ENCODE results near the gene SIRT2.
A peak's percentile ranks its signal among the peaks of the same experiment; 100 is the strongest.

Gene SIRT2

DNA sequence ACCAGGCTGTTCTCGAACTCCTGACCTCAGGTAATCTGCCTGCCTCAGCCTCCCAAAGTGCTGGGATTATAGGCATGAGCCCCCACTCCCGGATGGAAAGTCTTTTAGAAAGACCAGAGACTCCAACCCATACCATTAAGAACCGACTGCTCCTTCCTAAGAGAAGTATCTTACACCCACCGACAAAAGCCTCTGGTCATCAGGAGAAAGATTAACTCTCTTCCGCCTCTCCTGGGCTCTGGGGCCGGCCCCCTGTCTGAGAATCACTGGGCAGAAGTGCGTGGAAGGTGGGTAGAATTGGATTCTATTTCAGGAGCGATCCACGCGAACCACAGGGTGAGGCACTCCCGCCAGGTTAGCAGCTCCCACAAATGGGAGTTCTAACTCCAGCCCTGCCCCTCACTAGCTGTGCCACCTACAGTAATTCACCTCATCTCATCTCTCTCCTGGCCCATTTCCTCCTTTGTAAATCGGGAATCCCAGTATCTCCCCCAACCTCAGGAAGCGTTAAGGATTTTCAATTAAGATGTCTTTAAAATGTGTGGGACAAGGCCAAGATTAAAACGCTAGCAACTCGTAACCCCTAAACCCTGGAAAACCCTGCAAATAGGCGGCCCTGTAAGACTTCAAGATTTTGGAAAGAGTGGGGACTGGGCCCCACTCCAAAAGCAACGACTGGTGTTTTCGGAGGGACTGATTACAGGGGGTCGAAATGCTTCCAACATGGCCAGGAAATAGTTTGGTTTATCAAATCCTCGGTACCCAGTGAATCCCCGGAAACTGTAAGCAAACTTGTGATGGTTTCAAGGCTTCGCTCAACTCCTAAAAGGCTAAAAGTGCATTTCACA is 50.9 kb downstream of the SIRT2 start:
- intact Hi-C loops (cut with DNase I; ENCODE audit: low total_unique reads): loop anchor here (2.0 kb wide), 1 partner anchor 52 kb away; no protein-coding TSS in a partner anchor
- TF ChIP-seq, protein P1, sequence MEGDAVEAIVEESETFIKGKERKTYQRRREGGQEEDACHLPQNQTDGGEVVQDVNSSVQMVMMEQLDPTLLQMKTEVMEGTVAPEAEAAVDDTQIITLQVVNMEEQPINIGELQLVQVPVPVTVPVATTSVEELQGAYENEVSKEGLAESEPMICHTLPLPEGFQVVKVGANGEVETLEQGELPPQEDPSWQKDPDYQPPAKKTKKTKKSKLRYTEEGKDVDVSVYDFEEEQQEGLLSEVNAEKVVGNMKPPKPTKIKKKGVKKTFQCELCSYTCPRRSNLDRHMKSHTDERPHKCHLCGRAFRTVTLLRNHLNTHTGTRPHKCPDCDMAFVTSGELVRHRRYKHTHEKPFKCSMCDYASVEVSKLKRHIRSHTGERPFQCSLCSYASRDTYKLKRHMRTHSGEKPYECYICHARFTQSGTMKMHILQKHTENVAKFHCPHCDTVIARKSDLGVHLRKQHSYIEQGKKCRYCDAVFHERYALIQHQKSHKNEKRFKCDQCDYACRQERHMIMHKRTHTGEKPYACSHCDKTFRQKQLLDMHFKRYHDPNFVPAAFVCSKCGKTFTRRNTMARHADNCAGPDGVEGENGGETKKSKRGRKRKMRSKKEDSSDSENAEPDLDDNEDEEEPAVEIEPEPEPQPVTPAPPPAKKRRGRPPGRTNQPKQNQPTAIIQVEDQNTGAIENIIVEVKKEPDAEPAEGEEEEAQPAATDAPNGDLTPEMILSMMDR (IDR thresholded peaks at IDR 0.05): no peak
- no peak for DNase-seq
- Histone ChIP-seq H3K9me3 (no peaks in the 10 kb centered on the region), H3K4me1 (peaks cover 0 to 60% (median 39%) of the 10 kb centered on the region in 4 donors), H3K4me3 (peak overlapping the region; percentile 92 to 95), H3K36me3 (peaks cover 41 to 45% (median 41%) of the 10 kb centered on the region in 3 donors), H3K27ac (peak overlapping the region; percentile 98 to 100), H3K27me3 (no peaks in the 10 kb centered on the region)

DNA sequence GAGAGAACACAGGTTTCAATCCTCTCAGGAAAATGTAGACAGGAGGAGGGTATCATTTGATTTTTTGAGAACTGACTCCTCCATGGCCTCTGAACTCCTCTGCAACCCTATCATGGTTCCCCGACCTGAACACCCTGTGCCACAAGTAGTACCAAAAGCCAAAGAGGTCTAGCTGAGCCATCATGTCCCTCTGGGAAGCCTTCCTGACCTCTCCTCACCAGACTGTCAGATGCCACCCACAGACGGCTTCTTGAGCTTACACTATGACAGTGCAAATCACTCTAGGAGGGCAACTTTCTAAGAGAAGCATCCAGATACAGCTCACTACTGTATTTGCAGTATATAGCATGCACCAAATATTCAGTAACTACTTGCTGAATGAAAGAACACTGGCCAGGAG is 53.3 kb downstream of the SIRT2 start:
- TF ChIP-seq, protein P1 (IDR thresholded peaks at IDR 0.05): no peak
- Histone ChIP-seq H3K4me1 (peaks cover 0 to 50% (median 29%) of the 10 kb centered on the region in 4 donors), H3K4me3 (no peak overlapping the region), H3K27ac (no peak overlapping the region), H3K36me3 (peaks cover 65 to 70% (median 65%) of the 10 kb centered on the region in 3 donors), H3K27me3 (no peaks in the 10 kb centered on the region), H3K9me3 (no peaks in the 10 kb centered on the region)
- no peak for DNase-seq
- intact Hi-C loops (cut with DNase I; ENCODE audit: low total_unique reads): no loop called here

DNA sequence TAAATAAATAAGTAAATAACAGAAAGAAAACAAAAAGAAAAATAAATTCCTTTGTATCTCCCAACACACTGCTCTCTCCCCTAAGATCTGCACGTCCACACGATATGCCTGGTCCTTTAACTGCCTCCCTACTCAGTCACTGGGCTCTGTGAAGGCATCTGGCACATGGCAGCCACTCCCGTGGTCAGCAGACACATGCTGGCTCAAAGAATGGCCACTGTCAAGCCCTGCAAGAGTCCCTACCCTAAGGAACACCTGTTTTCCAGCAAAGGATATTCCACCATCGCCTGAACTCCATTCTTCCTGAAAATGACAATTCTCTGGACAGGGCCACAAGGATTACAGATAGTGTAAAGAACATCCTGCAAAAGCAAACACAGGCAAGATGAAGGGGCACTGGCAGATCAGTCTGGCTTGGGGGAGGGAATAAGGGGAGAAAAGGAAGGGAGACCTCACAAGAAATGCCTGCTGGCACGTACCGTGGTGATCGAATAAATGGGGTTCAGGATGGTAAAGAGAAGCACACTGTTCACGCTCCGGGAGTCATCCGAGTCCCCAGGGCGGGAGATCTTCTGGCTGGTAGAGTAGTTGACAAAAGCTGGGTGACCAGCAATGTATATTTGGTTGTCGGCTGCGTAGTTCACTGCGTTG is 53.9 kb downstream of the SIRT2 start:
- peaks cover 0 to 46% (median 27%) of the 10 kb centered on the region in 4 donors for H3K4me1 ChIP-seq
- no peak overlapping the region for H3K27ac ChIP-seq
- no peak overlapping the region for H3K4me3 ChIP-seq
- no peaks in the 10 kb centered on the region for H3K9me3 ChIP-seq
- TF ChIP-seq, protein P1 (IDR thresholded peaks at IDR 0.05): no peak
- no peaks in the 10 kb centered on the region for H3K27me3 ChIP-seq
- peaks cover 71 to 76% (median 71%) of the 10 kb centered on the region in 3 donors for H3K36me3 ChIP-seq
- intact Hi-C loops (cut with DNase I; ENCODE audit: low total_unique reads): no loop called here
- no peak for DNase-seq

DNA sequence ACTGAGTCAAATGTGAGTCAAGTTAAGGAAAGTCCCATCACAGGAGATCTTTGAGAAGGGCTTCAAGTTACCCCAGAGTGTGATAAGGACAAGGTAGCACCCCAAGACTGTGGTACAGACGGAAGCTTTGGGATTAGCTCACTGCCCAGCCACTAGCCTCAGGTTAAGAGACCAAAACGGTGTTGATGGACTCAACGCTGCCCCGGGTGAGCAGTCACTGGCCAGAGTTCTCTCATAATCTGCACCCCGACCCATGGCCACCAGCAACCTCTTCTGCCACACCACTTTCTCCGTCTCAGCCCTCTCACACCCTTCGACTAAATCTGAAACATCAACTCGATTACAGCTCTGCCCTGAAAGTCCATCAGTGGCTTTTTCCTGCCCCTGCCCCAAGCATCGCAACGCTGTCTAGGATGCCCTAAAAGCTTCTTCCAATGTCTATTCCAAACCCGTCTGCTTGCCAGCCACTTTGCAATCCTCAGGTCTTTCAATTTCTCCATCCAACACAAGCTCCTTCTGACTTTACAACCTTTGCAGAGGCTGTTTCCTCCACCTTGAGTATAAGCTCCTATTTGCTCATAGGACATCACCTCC is 55.2 kb downstream of the SIRT2 start:
- Histone ChIP-seq H3K27me3 (no peaks in the 10 kb centered on the region), H3K27ac (no peak overlapping the region), H3K36me3 (peaks cover 84 to 89% (median 84%) of the 10 kb centered on the region in 3 donors), H3K4me3 (no peak overlapping the region), H3K9me3 (no peaks in the 10 kb centered on the region), H3K4me1 (peaks cover 0 to 46% (median 27%) of the 10 kb centered on the region in 4 donors)
- intact Hi-C loops (cut with DNase I; ENCODE audit: low total_unique reads): no loop called here
- TF ChIP-seq, protein P1 (IDR thresholded peaks at IDR 0.05): no peak
- DNase-seq: no peak

DNA sequence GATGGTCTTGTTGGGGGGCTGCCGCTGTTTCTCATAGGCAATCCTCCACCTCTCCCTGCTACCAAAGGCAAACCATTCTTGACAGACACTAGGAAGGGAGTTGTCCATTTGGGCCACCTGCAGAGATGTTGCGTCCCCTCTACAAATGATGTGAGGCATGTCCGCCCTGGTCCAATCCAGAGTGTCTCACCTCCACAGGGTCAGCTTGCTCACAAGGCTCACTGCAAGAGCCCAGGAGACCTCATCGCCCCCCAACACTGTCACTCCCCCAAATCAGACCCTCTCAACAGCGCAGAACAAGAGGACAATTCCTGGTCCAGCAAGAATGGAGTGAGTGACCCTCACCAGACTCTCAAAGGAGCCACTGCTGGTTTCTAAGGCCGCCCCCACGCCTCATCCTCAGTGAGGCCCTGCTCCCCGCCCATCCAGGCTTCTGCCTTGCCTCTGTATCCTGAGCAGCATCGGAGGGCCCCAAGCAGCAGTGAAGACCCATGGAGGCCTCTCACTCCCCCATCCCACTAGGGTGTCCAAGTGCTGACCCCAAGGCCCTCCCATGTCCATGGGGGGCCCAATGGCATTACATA is 56.2 kb downstream of the SIRT2 start:
- peaks cover 0 to 38% (median 21%) of the 10 kb centered on the region in 4 donors for H3K4me1 ChIP-seq
- peaks cover 93 to 98% (median 93%) of the 10 kb centered on the region in 3 donors for H3K36me3 ChIP-seq
- no peak for DNase-seq
- TF ChIP-seq, protein P1 (IDR thresholded peaks at IDR 0.05): no peak
- intact Hi-C loops (cut with DNase I; ENCODE audit: low total_unique reads): no loop called here
- no peaks in the 10 kb centered on the region for H3K27me3 ChIP-seq
- H3K4me3 ChIP-seq: no peak overlapping the region
- no peaks in the 10 kb centered on the region for H3K9me3 ChIP-seq
- no peak overlapping the region for H3K27ac ChIP-seq

Measured in tibial artery (tissue), 4 donors.